Activated CD8-positive, alpha-beta memory T cell treated with anti-CD3 and anti-CD28 coated beads for 24 hours (primary cell): ENCODE measurements around the gene SH2D6.
"Not testable (repeated sequence)": the region's sequence is repeated elsewhere in the genome, so short reads cannot be mapped to it uniquely, and the experiment has no call there.

Source experiments
- DNase-seq: peaks from one replicate; pipeline ENCODE4 v3.0.0-alpha.2; 2020

The SH2D6 gene

GRCh38 chr2:85398426-85399182, 19.9 kb upstream of the SH2D6 start:
- DNase-seq = no peak

DNA sequence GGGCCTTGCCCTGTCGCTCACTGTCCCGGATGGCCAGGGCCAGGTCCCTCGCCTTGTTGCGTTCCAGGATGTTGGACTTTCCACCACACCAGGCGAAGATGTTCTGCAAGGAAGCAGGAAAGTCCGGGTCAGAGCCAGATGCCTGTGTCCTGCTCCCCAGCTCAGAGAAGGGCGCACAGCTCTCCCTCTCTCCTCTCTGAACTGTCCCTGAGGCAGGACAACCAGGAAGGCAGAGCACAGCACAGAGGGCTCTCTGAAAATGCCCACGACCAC, 19.4 kb upstream of the SH2D6 start:
- no peak for DNase-seq

DNA sequence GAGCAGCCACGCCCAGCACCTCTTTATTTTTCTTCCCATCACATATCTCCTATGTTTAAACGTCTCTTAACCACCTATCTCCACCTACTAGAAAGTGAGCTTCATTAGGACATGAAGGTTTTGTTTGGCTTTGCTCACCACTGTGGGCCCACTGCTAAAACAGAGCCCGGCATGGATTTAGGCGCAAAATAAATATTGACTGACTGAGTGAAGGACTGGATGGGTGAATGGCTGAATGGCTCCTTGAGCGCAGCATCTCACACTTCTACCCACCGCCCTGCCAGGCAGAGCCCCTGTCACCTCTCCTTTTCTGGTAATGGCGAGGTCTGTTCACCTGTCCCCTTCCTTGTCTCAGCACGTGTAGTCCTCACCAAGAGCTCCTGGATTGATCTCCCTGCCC, 18.5 kb upstream of the SH2D6 start:
- DNase-seq = no peak

GRCh38 chr2:85400541-85401463, 17.7 kb upstream of the SH2D6 start:
- no peak for DNase-seq

GRCh38 chr2:85401464-85401805, 17.1 kb upstream of the SH2D6 start:
- no peak for DNase-seq

DNA sequence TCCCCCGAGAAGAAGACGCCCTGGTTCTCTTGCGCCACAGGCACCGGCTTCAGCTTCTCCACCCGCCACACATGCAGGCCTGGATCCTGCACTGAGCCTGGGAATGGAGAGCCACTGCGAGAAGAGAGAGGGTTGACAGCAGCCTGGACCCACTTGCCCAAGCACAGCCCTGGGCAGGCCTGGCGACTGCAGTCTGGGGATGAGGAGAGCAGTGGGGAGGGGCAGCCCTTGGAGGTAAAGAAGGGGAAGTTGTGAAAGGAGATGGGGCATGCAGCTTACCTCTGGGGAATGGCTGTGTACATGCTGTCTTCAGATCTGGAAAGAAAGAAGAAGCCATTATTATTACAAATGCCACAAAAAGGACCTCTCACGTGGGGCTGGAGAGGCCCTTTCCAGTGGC, 16.7 kb upstream of the SH2D6 start:
- no peak for DNase-seq

DNA sequence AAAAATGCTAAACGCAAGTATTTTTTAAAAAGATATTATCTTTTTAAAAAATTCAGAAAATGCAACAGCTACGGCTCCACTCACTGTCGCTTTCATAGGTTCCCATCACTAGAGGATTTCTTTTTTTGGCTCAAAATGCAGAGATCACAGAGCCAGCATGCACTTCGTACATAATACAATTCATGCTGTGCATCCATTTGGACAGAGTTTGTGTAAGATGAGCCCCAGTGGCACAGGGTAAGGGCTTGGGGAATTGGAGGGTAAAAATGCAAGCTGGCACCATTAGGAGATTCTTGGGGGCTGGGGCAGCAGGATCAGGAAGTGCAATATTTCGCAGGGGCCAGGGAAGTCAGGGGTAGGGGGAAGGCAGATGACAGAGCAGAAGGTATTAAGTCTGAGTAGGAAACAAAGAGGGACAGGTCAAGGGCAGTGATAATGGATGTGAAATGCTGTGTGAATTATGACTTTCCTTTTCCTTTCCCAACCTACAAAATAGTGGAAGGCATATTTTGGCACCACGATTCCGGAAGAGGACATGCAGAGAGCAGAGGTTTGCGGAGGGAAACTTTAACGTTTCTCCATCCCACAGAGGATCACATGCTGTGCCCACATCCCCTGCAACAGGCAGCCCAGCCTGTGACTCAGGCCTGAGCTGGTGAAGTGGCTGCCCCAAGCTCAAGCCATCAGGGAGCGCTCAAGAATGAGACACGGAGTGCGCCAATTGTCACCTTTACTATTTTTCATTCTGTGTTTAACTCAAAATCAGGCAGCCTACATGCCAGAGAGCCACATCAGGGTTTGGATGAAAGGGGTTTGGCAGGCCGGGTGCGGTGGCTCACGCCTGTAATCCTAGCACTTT, 13.1 kb upstream of the SH2D6 start:
- peak; percentile 81 for DNase-seq

GRCh38 chr2:85409845-85410583, 8.5 kb upstream of the SH2D6 start, which contains the start of gene CAPG:
Gene CAPG, minus strand, starts transcription at chr2:85410366. Its CDS starts 8,221 bp downstream, at chr2:85402145.
- DNase-seq = peak; percentile 74

GRCh38 chr2:85410584-85411404, 7.7 kb upstream of the SH2D6 start:
- DNase-seq = no peak

GRCh38 chr2:85411405-85411748, 7.1 kb upstream of the SH2D6 start:
- DNase-seq = no peak

GRCh38 chr2:85413592-85414420, 4.7 kb upstream of the SH2D6 start:
- peak; percentile 81 for DNase-seq

GRCh38 chr2:85414421-85414759, 4.1 kb upstream of the SH2D6 start:
- not testable (repeated sequence) for DNase-seq

DNA sequence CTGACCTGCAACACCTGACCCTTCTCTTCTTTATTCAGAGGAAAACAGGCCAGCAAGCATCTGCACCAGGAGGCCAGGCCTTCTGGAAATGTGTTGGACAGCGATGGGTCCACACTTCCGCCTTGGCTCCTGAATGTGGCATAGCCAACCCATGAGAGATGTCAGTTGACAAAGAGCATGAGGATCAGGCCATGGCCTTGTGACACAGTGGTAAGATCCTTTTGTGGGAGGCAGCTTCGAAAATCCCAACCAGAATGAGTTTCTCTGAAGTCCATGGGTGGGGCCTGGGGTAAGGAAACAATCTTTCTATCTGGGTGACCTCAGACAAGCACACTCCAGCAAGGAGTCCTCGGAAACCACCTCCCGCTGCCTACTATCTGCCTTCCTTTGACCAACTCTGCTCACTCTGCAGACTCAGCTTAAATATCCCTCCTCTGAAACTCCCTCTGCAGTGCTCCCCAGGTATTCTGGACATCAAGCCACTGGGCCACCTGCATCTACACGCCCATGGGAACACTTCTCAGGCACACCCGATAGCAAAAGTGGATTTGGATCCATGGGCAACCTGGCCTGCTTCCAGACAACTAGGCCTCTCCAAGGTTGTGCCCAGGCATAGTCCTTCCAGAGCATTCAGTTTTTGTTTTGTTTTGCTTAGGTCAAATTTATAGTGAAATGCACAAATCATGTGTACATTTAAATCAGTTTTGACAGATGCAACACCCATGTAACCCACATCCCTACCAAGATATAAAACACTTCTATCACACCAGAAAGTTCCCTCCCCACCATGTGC, 3.6 kb upstream of the SH2D6 start:
- DNase-seq = no peak

GRCh38 chr2:85415980-85416650, 2.4 kb upstream of the SH2D6 start:
- no peak for DNase-seq

GRCh38 chr2:85419009-85419675, 628 bp downstream of the SH2D6 start:
- DNase-seq = no peak

DNA sequence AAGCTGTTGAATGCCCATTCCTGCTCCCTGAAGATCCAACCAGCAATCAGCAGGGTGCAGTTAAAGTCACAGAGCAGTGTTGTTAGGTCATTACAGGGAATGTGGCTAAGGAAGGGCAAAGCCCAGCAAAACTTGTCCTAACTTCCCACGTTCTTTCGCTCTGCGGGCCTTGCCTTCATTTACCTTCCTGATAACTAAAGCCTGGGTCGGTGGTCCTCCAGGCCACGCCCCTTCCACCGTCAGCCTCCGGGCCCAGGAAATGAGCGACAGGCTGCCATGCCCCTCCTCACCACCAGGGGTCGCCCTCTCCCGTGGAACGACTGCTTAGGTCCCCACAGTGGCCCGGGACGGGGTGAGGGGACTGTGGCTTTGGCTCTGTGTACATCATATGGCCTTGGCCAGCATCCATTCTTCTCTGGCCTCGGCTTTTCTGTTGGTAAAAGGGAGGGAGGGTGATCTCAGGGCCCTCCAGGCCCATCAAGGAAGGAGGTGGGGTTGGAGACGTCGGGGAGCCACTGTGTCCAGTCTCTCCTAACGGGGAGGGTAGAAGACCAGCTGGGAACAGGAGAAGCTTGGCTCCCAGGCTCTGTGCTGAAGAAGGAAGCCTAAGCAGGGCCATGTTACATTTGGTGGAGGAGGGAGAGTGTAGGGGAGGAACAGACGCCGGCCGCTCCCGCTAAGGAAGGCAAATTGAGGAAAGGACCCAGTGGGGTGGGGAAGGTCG, 2.2 kb downstream of the SH2D6 start:
- DNase-seq = peak; percentile 99

- DNase-seq = no peak
These were observed 3.0 kb downstream of the SH2D6 start for GRCh38 chr2:85421260-85422071.
